ENCODE measurements around the gene NPY4R.
"Not testable (repeated sequence)": the region's sequence is repeated elsewhere in the genome, so short reads cannot be mapped to it uniquely, and the experiment has no call there.

DNA sequence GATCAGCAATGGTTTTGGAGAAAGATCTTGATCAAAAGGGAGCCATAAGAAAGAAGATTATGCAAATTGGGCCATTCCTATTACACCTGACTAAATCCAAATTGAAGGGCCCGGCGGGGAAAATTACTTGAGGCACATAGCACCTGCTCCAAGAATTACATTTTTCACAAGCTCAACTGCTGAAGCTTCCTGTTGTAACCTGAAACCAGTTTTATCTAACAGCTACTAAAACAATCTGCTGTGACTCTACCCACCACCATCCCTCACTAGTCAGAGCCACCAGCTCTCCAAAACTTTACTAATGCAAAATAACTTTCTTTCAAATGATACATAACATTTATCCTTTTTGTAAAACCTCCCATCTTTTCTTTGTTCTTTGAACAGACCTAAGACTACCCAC, 20.7 kb upstream of the NPY4R start:
- TF ChIP-seq, protein P1, sequence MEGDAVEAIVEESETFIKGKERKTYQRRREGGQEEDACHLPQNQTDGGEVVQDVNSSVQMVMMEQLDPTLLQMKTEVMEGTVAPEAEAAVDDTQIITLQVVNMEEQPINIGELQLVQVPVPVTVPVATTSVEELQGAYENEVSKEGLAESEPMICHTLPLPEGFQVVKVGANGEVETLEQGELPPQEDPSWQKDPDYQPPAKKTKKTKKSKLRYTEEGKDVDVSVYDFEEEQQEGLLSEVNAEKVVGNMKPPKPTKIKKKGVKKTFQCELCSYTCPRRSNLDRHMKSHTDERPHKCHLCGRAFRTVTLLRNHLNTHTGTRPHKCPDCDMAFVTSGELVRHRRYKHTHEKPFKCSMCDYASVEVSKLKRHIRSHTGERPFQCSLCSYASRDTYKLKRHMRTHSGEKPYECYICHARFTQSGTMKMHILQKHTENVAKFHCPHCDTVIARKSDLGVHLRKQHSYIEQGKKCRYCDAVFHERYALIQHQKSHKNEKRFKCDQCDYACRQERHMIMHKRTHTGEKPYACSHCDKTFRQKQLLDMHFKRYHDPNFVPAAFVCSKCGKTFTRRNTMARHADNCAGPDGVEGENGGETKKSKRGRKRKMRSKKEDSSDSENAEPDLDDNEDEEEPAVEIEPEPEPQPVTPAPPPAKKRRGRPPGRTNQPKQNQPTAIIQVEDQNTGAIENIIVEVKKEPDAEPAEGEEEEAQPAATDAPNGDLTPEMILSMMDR (conservative IDR thresholded peaks at IDR 0.05; ENCODE audit: low read length) = not testable (repeated sequence)
- TF ChIP-seq EZH2phosphoT487 (IDR thresholded peaks at IDR 0.05; ENCODE audit: borderline replicate concordance, low read depth, low read length) = not testable (repeated sequence)

All from OCI-LY7 (cell line).